A549 (cell line): ENCODE results near the gene CRACDL. TPM values are rescaled to one million over a fixed set of nuclear protein-coding genes. Genes with fewer than 3 reads are reported as not detected.

Experiments
- ATAC-seq, 2 experiments: fragments of 200-7000 bp in 1 of 2; fragments of >200 bp in 1 of 2; cut with Nextera tagmentation in 1 of 2; cut with Tn5 transposase in 1 of 2; 3 replicates each; pipeline versions ENCODE4 v1.8.0 to v1.9.1; 2018 to 2020; ENCODE audit warnings: mild to moderate bottlenecking in 1 of 2, moderate library complexity in 1 of 2
- CTCF ChIA-PET: fragments of 300-600 bp; sonication (Branson Sonifier 250); formaldehyde crosslinking; extraction: SDS; loops from one replicate; lab custom pipeline; 2021; ENCODE audit warnings: antibody characterized with exemption, inconsistent platforms; lab: Yijun Ruan, JAX
- POLR2A ChIA-PET: fragments of 350-600 bp; formaldehyde crosslinking; extraction: SDS; loops from one replicate; lab custom pipeline; 2021; ENCODE audit warnings: antibody characterized with exemption, inconsistent platforms; lab: Yijun Ruan, JAX
- DNase-seq, 2 experiments: peaks; one replicate each; pipeline versions ENCODE4 v3.0.0 to v3.0.0-alpha.2; 2011 to 2016; ENCODE audit warnings: low read depth in 1 of 2, low spot score in 1 of 2
- FAIRE-seq: peaks from 2 replicates; lab custom pipeline; 2011; peaks lifted over from hg19 to GRCh38; lab: Jason Lieb, UNC
- H3K27ac ChIP-seq, 2 experiments: fragments of >200 bp; sonication (Bioruptor Twin); formaldehyde crosslinking; 3 replicates each; pipeline ENCODE4 v1.5.1; 2016 to 2017
- H3K4me1 ChIP-seq: fragments of >200 bp; sonication (Bioruptor Twin); formaldehyde crosslinking; 3 replicates; pipeline ENCODE4 v1.6.1; 2016
- H3K4me2 ChIP-seq: fragments of >200 bp; sonication (Bioruptor Twin); formaldehyde crosslinking; 3 replicates; pipeline ENCODE4 v1.6.1; 2016
- H3K4me3 ChIP-seq: fragments of >200 bp; sonication (Bioruptor Twin); formaldehyde crosslinking; 3 replicates; pipeline ENCODE4 v1.5.1; 2016
- H3K9me3 ChIP-seq: fragments of >200 bp; sonication (Bioruptor Twin); formaldehyde crosslinking; 3 replicates; pipeline ENCODE4 v1.6.1; 2016
- BHLHE40 ChIP-seq: IDR thresholded peaks from 2 replicates; pipeline ENCODE4 v1.6.1; 2012; ENCODE audit warnings: low read depth, low read length, inconsistent platforms
- CEBPB ChIP-seq, 2 experiments: fragments of >200 bp in 1 of 2; sonication (Bioruptor Twin) in 1 of 2; formaldehyde crosslinking in 1 of 2; IDR thresholded peaks; 2 replicates each; pipeline ENCODE4 v1.6.1; 2012 to 2016
- CHD4 ChIP-seq: fragments of 200-600 bp; sonication (generic); IDR thresholded peaks from 2 replicates; pipeline ENCODE4 v1.6.1; 2016; ENCODE audit warnings: antibody characterized with exemption, mild to moderate bottlenecking, borderline replicate concordance
- ELK1 ChIP-seq: fragments of 150-350 bp; IDR thresholded peaks from 2 replicates; pipeline ENCODE4 v1.6.1; 2014; ENCODE audit warnings: low read depth, mild to moderate bottlenecking, low read length
- EP300 ChIP-seq, 2 experiments: fragments of >200 bp; sonication (Bioruptor Twin); formaldehyde crosslinking; IDR thresholded peaks; 2 replicates in 1 of 2; 3 replicates in 1 of 2; pipeline ENCODE4 v1.6.1; 2016 to 2017
- FOSB ChIP-seq: fragments of 250-450 bp; sonication (Bioruptor Pico); IDR thresholded peaks from 2 replicates; pipeline ENCODE4 v1.5.0; 2020; ENCODE audit warnings: mild to moderate bottlenecking, moderate library complexity
- FOSL2 ChIP-seq, 2 experiments: fragments of 450-650 bp in 1 of 2; fragments of >200 bp in 1 of 2; sonication (Bioruptor Twin) in 1 of 2; formaldehyde crosslinking; IDR thresholded peaks; 2 replicates each; pipeline versions ENCODE4 v1.5.0 to v1.6.1; 2016 to 2020; ENCODE audit warnings: mild to moderate bottlenecking in 1 of 2, moderate library complexity in 1 of 2
- GATA3 ChIP-seq: IDR thresholded peaks from 2 replicates; pipeline ENCODE4 v1.6.1; 2012; ENCODE audit warnings: borderline replicate concordance
- HDAC2 ChIP-seq: fragments of 200-600 bp; sonication (generic); IDR thresholded peaks from 2 replicates; pipeline ENCODE4 v1.6.1; 2016
- HES2 ChIP-seq: fragments of >200 bp; sonication (Bioruptor Twin); formaldehyde crosslinking; IDR thresholded peaks from 2 replicates; pipeline ENCODE4 v1.6.1; 2016
- HEYL ChIP-seq: fragments of 250-450 bp; sonication (Bioruptor Pico); IDR thresholded peaks from 2 replicates; pipeline ENCODE4 v1.8.0; 2021; ENCODE audit warnings: mild to moderate bottlenecking, moderate library complexity
- HOXA7 ChIP-seq: fragments of 250-450 bp; sonication (Bioruptor Pico); IDR thresholded peaks from 2 replicates; pipeline ENCODE4 v1.5.0; 2020; ENCODE audit warnings: mild to moderate bottlenecking, moderate library complexity
- HOXB13 ChIP-seq: fragments of 250-450 bp; sonication (Bioruptor Pico); IDR thresholded peaks from 2 replicates; pipeline ENCODE4 v1.5.0; 2020; ENCODE audit warnings: low read depth, mild to moderate bottlenecking, moderate library complexity
- JUN ChIP-seq, 2 experiments: fragments of >200 bp; sonication (Bioruptor Twin); formaldehyde crosslinking; IDR thresholded peaks; 2 replicates in 1 of 2; 3 replicates in 1 of 2; pipeline ENCODE4 v1.6.1; 2016 to 2017
- JUNB ChIP-seq: fragments of >200 bp; sonication (Bioruptor Twin); formaldehyde crosslinking; IDR thresholded peaks from 2 replicates; pipeline ENCODE4 v1.6.1; 2016
- KDM5A ChIP-seq: fragments of 200-600 bp; sonication (generic); IDR thresholded peaks from 2 replicates; pipeline ENCODE4 v1.6.1; 2016; ENCODE audit warnings: antibody characterized with exemption, mild to moderate bottlenecking
- MYC ChIP-seq: IDR thresholded peaks from 2 replicates; pipeline ENCODE4 v1.6.1; 2012; ENCODE audit warnings: mild to moderate bottlenecking, inconsistent platforms, low read length, improper control_type of control experiment, borderline replicate concordance
- NPAS2 ChIP-seq: fragments of 250-450 bp; sonication (Bioruptor Pico); IDR thresholded peaks from 2 replicates; pipeline ENCODE4 v1.8.0; 2022; ENCODE audit warnings: mild to moderate bottlenecking, moderate library complexity, borderline replicate concordance
- POLR2A ChIP-seq: IDR thresholded peaks from 2 replicates; pipeline ENCODE4 v1.6.1; 2012; ENCODE audit warnings: mild to moderate bottlenecking, low read length
- POLR2AphosphoS2 ChIP-seq: conservative IDR thresholded peaks from 2 replicates; pipeline ENCODE4 v1.6.1; 2012; ENCODE audit warnings: low read length, improper control_type of control experiment, inconsistent platforms
- RARB ChIP-seq: fragments of 250-450 bp; sonication (Bioruptor Pico); IDR thresholded peaks from 2 replicates; pipeline ENCODE4 v1.8.0; 2021; ENCODE audit warnings: mild to moderate bottlenecking, moderate library complexity
- RCOR1 ChIP-seq: fragments of 150-350 bp; IDR thresholded peaks from 2 replicates; pipeline ENCODE4 v1.6.1; 2014; ENCODE audit warnings: antibody characterized with exemption, low read length, low read depth
- RNF2 ChIP-seq: fragments of 200-600 bp; sonication (generic); IDR thresholded peaks from 2 replicates; pipeline ENCODE4 v1.6.1; 2016; ENCODE audit warnings: low read depth, mild to moderate bottlenecking, antibody characterized with exemption, moderate library complexity, borderline replicate concordance
- SMC3 ChIP-seq: fragments of >200 bp; sonication (Bioruptor Twin); formaldehyde crosslinking; IDR thresholded peaks from 3 replicates; pipeline ENCODE4 v1.6.1; 2018; ENCODE audit warnings: inconsistent platforms
- SREBF2 ChIP-seq: fragments of 450-650 bp; IDR thresholded peaks from 2 replicates; pipeline ENCODE4 v1.6.1; 2014; ENCODE audit warnings: mild to moderate bottlenecking, moderate library complexity
- TFCP2L1 ChIP-seq: fragments of 250-450 bp; sonication (Bioruptor Pico); IDR thresholded peaks from 2 replicates; pipeline ENCODE4 v1.5.0; 2021; ENCODE audit warnings: mild to moderate bottlenecking
- ZC3H11A ChIP-seq: fragments of 450-650 bp; IDR thresholded peaks from 2 replicates; pipeline ENCODE4 v1.6.1; 2014; ENCODE audit warnings: antibody characterized with exemption, mild to moderate bottlenecking
- ZSCAN20 ChIP-seq: fragments of 250-450 bp; sonication (Bioruptor Pico); IDR thresholded peaks from 2 replicates; pipeline ENCODE4 v1.8.0; 2022; ENCODE audit warnings: mild to moderate bottlenecking, moderate library complexity
- WGBS: methylation state at CpG from one replicate; pipeline ENCODE4 v1.1.6; 2017; ENCODE audit errors: missing lambda C conversion rate; 5-methylcytosine and 5-hydroxymethylcytosine counted together
- polyA plus RNA-seq, 4 experiments: library from polyadenylated mRNA; depleted of rRNA in 3 of 4; stranded (reverse); fragments of >200 nt; fragmentation: RNase III in 1 of 4; extraction: RNeasy Plus Mini Kit Qiagen cat#74134 plus additional on column Dnase treatment in 1 of 4; gene quantifications; 2 replicates in 3 of 4; 3 replicates in 1 of 4; pipeline ENCODE4 v1.2.3, GENCODE V29; 2011 to 2017

The CRACDL gene
- polyA plus RNA-seq, 2 of the 4 experiments (the other 2 are of a cell fraction), result 0.21 to 0.36 TPM

DNA sequence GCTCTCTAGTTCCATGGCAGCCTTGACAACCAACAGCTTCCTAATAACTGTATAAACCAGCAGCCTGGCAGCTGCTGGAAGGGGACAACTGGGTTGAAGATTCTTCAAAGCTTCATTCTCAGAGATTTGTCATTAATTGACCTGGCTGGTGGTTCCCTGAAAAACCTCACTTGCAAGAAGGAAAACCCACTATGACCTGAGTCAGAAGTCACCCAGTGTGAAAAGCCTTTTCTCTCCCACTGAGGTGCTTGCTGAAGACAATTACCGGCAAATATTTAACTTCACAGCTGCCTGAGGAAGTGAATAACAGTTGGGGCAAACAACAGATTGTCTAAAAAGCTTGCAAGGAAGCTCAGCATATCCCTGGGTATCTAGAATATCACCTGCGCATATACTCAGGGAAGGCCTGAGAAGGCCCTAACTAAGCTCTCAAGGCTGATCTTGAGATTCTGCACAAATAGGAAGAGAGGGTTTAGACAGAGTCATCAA is 49.9 kb downstream of the CRACDL start:
- ATAC-seq (no peak), DNase-seq (no peak), FAIRE-seq (no peak)
- ChIA-PET POLR2A (no interaction called here), CTCF (interaction anchor here (1.2 to 1.3 kb wide), 2 partner anchors 13 to 372 kb away, joined by 3 to 4 read pairs; no protein-coding TSS in a partner anchor)
- no peak overlapping the region for H3K27ac ChIP-seq
- no peak overlapping the region for H3K4me2 ChIP-seq
- no peak for TF ChIP-seq RCOR1
- TF ChIP-seq JUNB, result no peak
- no peak for TF ChIP-seq ELK1
- TF ChIP-seq HDAC2, result no peak
- no peak for TF ChIP-seq FOSB (CRISPR knock-in tag)
- no peak for TF ChIP-seq SREBF2
- no peak for TF ChIP-seq FOSL2 (IDR thresholded peaks at IDR 0.05)
- no peak for TF ChIP-seq FOSL2 (CRISPR knock-in tag; IDR thresholded peaks at IDR 0.05)
- no peak for TF ChIP-seq BHLHE40
- TF ChIP-seq POLR2A, result no peak
- H3K4me1 ChIP-seq, result no peaks in the 10 kb centered on the region
- H3K4me3 ChIP-seq, result no peak overlapping the region
- WGBS, result 91% methylated on average over 2 of the region's 2 CpGs
- peaks cover 7% of the 10 kb centered on the region; the same call in 2 of the 3 replicates for H3K9me3 ChIP-seq

DNA sequence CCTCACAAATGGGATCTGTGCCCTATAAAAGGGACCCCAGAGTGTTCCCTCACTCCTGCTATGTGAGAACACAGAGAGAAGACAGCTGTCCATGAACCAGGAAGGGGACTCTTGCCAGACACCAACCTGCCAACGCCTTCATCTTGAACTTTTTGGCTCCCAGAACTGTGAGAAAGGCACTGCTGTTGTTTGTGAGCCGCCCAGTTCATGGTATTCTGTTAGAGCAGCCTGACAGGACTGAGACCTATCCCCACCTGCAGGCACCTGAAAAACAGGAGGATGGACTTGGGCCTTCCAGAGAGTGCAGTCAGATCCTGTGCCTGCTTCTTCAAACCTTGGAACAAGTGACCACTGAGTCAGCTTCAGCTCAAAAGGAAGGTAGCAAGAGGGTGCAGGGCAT is 51.4 kb downstream of the CRACDL start:
- ChIA-PET POLR2A (no interaction called here), CTCF (no interaction called here)
- H3K4me3 ChIP-seq, result no peak overlapping the region
- ATAC-seq (no peak), DNase-seq (no peak), FAIRE-seq (no peak)
- H3K27ac ChIP-seq, result no peak overlapping the region
- no peaks in the 10 kb centered on the region for H3K4me1 ChIP-seq
- WGBS, result 20% methylated on average over 2 of the region's 2 CpGs
- TF ChIP-seq SMC3 (no peak), ZSCAN20 (CRISPR knock-in tag) (no peak), CHD4 (no peak), CEBPB (IDR thresholded peaks at IDR 0.05) (no peak), MYC (no peak), JUN (IDR thresholded peaks at IDR 0.05) (no peak), JUNB (no peak), RCOR1 (no peak), POLR2AphosphoS2 (no peak), GATA3 (no peak), FOSL2 (IDR thresholded peaks at IDR 0.05) (no peak), FOSL2 (CRISPR knock-in tag; IDR thresholded peaks at IDR 0.05) (no peak), HES2 (no peak), HOXA7 (CRISPR knock-in tag) (no peak)
- H3K4me2 ChIP-seq, result no peak overlapping the region
- H3K9me3 ChIP-seq, result peaks cover 7% of the 10 kb centered on the region; the same call in 2 of the 3 replicates

GRCh38 chr2:98883780-98884211 is 52.2 kb downstream of the CRACDL start:
- FAIRE-seq, result no peak
- POLR2A ChIA-PET, result no interaction called here
- CTCF ChIA-PET, result no interaction called here
- Histone ChIP-seq H3K4me3 (no peak overlapping the region), H3K9me3 (peaks cover 7% of the 10 kb centered on the region; the same call in 2 of the 3 replicates), H3K27ac (no peak overlapping the region), H3K4me2 (no peak overlapping the region), H3K4me1 (no peaks in the 10 kb centered on the region)
- DNase-seq, result no peak
- no peak for TF ChIP-seq POLR2AphosphoS2
- no peak for TF ChIP-seq RNF2
- no peak for TF ChIP-seq ZC3H11A
- TF ChIP-seq RCOR1, result no peak
- no peak for TF ChIP-seq EP300 (IDR thresholded peaks at IDR 0.05)
- TF ChIP-seq HOXB13 (CRISPR knock-in tag), result no peak
- TF ChIP-seq ELK1, result no peak
- no peak for TF ChIP-seq HEYL (CRISPR knock-in tag)
- TF ChIP-seq NPAS2 (CRISPR knock-in tag), result no peak
- no peak for TF ChIP-seq HDAC2
- no peak for TF ChIP-seq RARB (CRISPR knock-in tag)
- no peak for TF ChIP-seq TFCP2L1
- no peak for TF ChIP-seq KDM5A
- no peak for ATAC-seq
- 65% methylated on average over 9 of the region's 10 CpGs for WGBS
